Ectodermal cell (in vitro differentiated cells): ENCODE data around the gene TRAPPC5.
A peak's percentile ranks its signal among the peaks of the same experiment; 100 is the strongest.

ENCODE experiments used
- H3K27ac ChIP-seq: 2 replicates; pipeline ENCODE4 v1.7.0; 2013; ENCODE audit warnings: mild to moderate bottlenecking, low read depth, low read length; ENCODE audit not compliant: insufficient read depth, poor library complexity, severe bottlenecking
- H3K27me3 ChIP-seq: 2 replicates; pipeline ENCODE4 v1.7.0; 2013; ENCODE audit warnings: mild to moderate bottlenecking, low read length; ENCODE audit not compliant: insufficient read depth, control insufficient read depth, poor library complexity, severe bottlenecking
- H3K36me3 ChIP-seq: one replicate; pipeline ENCODE4 v1.7.0; 2013; ENCODE audit warnings: low read length; ENCODE audit not compliant: control insufficient read depth, insufficient read depth
- H3K4me1 ChIP-seq: one replicate; pipeline ENCODE4 v1.7.0; 2013; ENCODE audit warnings: low read length; ENCODE audit not compliant: control insufficient read depth, insufficient read depth
- H3K4me3 ChIP-seq: 2 replicates; pipeline ENCODE4 v1.7.0; 2013; ENCODE audit warnings: low read depth, low read length, control low read depth; ENCODE audit not compliant: insufficient read depth
- H3K9me3 ChIP-seq: 2 replicates; pipeline ENCODE4 v1.7.0; 2013; ENCODE audit warnings: mild to moderate bottlenecking, low read length, moderate library complexity; ENCODE audit not compliant: control insufficient read depth
- WGBS, 2 experiments: methylation state at CpG; one replicate each; pipeline ENCODE4 v1.1.7; 2013; ENCODE audit warnings: missing lambda C conversion rate in 2 of 2; 5-methylcytosine and 5-hydroxymethylcytosine counted together

Gene TRAPPC5

GRCh38 chr19:7646426-7646700, 34.3 kb upstream of the TRAPPC5 start:
- H3K36me3 ChIP-seq: no peaks in the 10 kb centered on the region
- H3K4me1 ChIP-seq: no peaks in the 10 kb centered on the region
- 85 to 86% methylated on average over 8 of the region's 8 CpGs for WGBS, 2 experiments
- H3K27ac ChIP-seq: no peak overlapping the region
- peaks cover 11% of the 10 kb centered on the region for H3K27me3 ChIP-seq
- no peak overlapping the region for H3K4me3 ChIP-seq
- H3K9me3 ChIP-seq: no peaks in the 10 kb centered on the region

- WGBS, 2 experiments: 91% methylated on average over 26 of the region's 26 CpGs
- Histone ChIP-seq H3K27ac (no peak overlapping the region), H3K27me3 (peaks cover 11% of the 10 kb centered on the region), H3K4me1 (no peaks in the 10 kb centered on the region), H3K4me3 (no peak overlapping the region), H3K36me3 (no peaks in the 10 kb centered on the region), H3K9me3 (no peaks in the 10 kb centered on the region)
Observed at GRCh38 chr19:7647156-7647555, 33.5 kb upstream of the TRAPPC5 start.

- Histone ChIP-seq H3K4me3 (no peak overlapping the region), H3K36me3 (no peaks in the 10 kb centered on the region), H3K9me3 (no peaks in the 10 kb centered on the region), H3K27ac (no peak overlapping the region), H3K27me3 (peaks cover 11% of the 10 kb centered on the region), H3K4me1 (no peaks in the 10 kb centered on the region)
- WGBS, 2 experiments: 93 to 94% methylated on average over 15 of the region's 15 CpGs
Observed at GRCh38 chr19:7648265-7649014, 32.2 kb upstream of the TRAPPC5 start.

DNA sequence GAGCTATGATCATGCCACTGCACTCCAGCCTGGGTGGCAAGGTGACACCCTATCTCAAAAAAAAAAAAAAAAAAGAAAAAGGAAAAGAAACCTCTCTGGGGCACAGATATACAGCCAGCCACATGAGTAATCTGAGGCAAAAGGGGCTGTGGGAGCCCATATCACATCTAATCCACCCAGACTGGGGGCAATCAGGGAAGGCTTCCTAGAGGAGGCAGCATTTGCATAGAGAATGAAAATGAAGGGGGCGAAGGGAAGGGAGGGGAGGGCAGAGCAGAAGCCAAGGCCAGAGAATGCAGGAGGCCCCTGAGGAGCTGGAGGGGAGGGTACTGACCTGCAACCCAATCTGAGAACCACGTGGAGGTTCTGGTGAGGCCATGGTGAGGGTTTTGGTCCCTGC, 30.5 kb upstream of the TRAPPC5 start:
- no peaks in the 10 kb centered on the region for H3K4me1 ChIP-seq
- H3K4me3 ChIP-seq: no peak overlapping the region
- peaks cover 11% of the 10 kb centered on the region for H3K27me3 ChIP-seq
- WGBS, 2 experiments: 37% methylated on average over 2 of the region's 2 CpGs
- no peaks in the 10 kb centered on the region for H3K36me3 ChIP-seq
- H3K9me3 ChIP-seq: no peaks in the 10 kb centered on the region
- no peak overlapping the region for H3K27ac ChIP-seq

DNA sequence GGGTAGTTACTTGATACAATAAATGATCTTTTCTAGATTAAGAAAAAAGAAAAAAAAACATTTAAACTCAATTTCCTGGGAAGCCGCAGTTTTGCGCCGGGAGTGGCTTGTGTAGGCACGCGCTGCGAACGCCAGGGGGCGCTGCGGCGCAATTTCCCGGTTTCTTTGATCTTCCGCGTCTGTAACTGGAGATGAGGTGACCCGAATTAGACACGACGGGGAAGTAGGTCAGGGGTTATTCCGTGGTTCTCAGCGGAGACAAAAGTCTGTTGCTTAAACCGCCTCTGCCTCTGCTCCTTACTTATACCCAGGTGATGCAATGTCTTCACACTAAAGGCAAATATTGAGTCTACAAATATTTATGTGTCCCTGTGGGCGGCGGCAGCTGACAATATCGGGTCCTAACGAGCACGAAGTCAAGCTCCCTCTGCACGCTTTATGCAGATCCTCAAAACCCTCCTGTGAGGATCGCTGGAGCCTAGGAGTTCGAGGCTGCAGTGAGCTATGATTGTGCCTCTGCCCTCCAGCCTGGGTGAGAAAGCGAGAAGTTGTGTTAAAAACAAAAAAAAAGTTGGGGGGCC, 28.5 kb upstream of the TRAPPC5 start:
- peaks cover 11% of the 10 kb centered on the region for H3K27me3 ChIP-seq
- peak overlapping the region; percentile 1 for H3K4me3 ChIP-seq
- no peaks in the 10 kb centered on the region for H3K9me3 ChIP-seq
- 10 to 11% methylated on average over 28 of the region's 28 CpGs for WGBS, 2 experiments
- no peaks in the 10 kb centered on the region for H3K36me3 ChIP-seq
- H3K27ac ChIP-seq: peak overlapping the region; percentile 61
- H3K4me1 ChIP-seq: no peaks in the 10 kb centered on the region

GRCh38 chr19:7654401-7654800, 26.2 kb upstream of the TRAPPC5 start:
- peaks cover 11% of the 10 kb centered on the region for H3K27me3 ChIP-seq
- no peaks in the 10 kb centered on the region for H3K4me1 ChIP-seq
- no peak overlapping the region for H3K4me3 ChIP-seq
- WGBS, 2 experiments: 86 to 88% methylated on average over 6 to 8 of the region's 8 CpGs
- H3K9me3 ChIP-seq: no peaks in the 10 kb centered on the region
- no peak overlapping the region for H3K27ac ChIP-seq
- no peaks in the 10 kb centered on the region for H3K36me3 ChIP-seq

- Histone ChIP-seq H3K27me3 (peaks cover 8% of the 10 kb centered on the region), H3K36me3 (no peaks in the 10 kb centered on the region), H3K9me3 (no peaks in the 10 kb centered on the region), H3K4me1 (no peaks in the 10 kb centered on the region), H3K4me3 (no peak overlapping the region), H3K27ac (no peak overlapping the region)
- 82% methylated on average over 8 of the region's 8 CpGs for WGBS, 2 experiments
Observed at GRCh38 chr19:7655581-7655980, 25.1 kb upstream of the TRAPPC5 start.

GRCh38 chr19:7657131-7657751, 23.4 kb upstream of the TRAPPC5 start:
- peak overlapping the region; percentile 36 for H3K27ac ChIP-seq
- no peaks in the 10 kb centered on the region for H3K9me3 ChIP-seq
- H3K4me3 ChIP-seq: no peak overlapping the region
- H3K27me3 ChIP-seq: no peaks in the 10 kb centered on the region
- H3K4me1 ChIP-seq: no peaks in the 10 kb centered on the region
- no peaks in the 10 kb centered on the region for H3K36me3 ChIP-seq
- 63 to 64% methylated on average over 14 of the region's 14 CpGs for WGBS, 2 experiments

- H3K27ac ChIP-seq: no peak overlapping the region
- 57 to 61% methylated on average over 9 of the region's 9 CpGs for WGBS, 2 experiments
- no peaks in the 10 kb centered on the region for H3K36me3 ChIP-seq
- H3K9me3 ChIP-seq: no peaks in the 10 kb centered on the region
- no peak overlapping the region for H3K4me3 ChIP-seq
- H3K4me1 ChIP-seq: no peaks in the 10 kb centered on the region
- H3K27me3 ChIP-seq: no peaks in the 10 kb centered on the region
Observed at GRCh38 chr19:7658219-7658686, 22.4 kb upstream of the TRAPPC5 start.

DNA sequence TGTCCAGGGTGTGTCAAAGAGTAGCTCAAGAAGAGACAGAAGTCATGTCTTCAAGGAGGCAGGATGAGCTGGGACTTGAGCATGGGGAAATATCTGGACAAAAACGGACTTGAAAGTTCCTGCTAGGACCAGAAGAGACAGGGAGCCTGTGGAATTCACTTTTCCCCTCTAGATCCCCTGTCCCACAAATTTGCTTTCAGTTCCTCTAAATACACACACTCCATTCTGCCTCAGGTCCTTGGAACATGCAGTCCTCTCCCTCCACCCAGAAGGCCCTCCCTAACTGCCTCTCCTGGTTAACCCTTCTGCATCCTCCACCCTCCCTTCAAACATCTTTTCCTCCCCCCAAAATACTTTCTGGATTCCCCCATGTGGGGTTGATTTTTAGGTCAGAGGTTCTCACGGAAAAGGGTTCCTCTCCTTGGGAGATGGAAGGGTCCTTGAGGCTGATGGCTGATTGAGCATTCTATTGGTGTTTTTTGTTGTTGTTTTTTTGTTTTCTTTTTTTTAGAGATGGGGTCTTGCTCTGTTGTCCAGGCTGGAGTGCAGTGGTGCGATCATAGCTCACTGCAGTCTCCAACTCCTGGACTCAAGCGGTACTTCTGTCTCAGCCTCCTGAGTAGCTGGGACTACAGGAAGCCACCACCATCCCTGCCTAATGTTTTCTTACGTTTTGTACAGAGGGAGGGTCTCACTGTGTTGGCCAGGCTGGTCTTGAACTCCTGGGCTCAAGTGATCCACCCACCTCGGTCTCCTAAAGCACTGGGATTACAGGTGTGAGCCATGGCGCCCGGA, 18.7 kb upstream of the TRAPPC5 start:
- 77 to 81% methylated on average over 8 of the region's 8 CpGs for WGBS, 2 experiments
- Histone ChIP-seq H3K9me3 (no peaks in the 10 kb centered on the region), H3K4me3 (no peak overlapping the region), H3K4me1 (no peaks in the 10 kb centered on the region), H3K27me3 (peaks cover 2% of the 10 kb centered on the region), H3K36me3 (no peaks in the 10 kb centered on the region), H3K27ac (no peak overlapping the region)
